G401 (cell line): Measurements from ENCODE around the gene TMEM151B. TPM values are rescaled to one million over a fixed set of nuclear protein-coding genes. Genes with fewer than 3 reads are reported as not detected.
A peak's percentile ranks its signal among the peaks of the same experiment; 100 is the strongest.
"Not testable (repeated sequence)": the region's sequence is repeated elsewhere in the genome, so short reads cannot be mapped to it uniquely, and the experiment has no call there.

ENCODE experiments used
- DNase-seq: peaks from one replicate; pipeline ENCODE4 v3.0.0-alpha.2; 2015; ENCODE audit warnings: low spot score
- in situ Hi-C: cut with HindIII; loops from 2 replicates; pipeline ENCODE4 v1.10.0; 2016; ENCODE audit warnings: low sequenced_read_pairs, mixed read lengths
- total RNA-seq: library from RNA; depleted of rRNA; stranded (reverse); fragments of >200 nt; shearing (Covaris generic); gene quantifications from 2 replicates; pipeline ENCODE4 v1.2.3, GENCODE V29; 2014; rRNA removed

The TMEM151B gene
- total RNA-seq, 1 experiment from 2014 or later = 14.6 TPM

- in situ Hi-C loops = loop anchor here (5.0 kb wide), 1 partner anchor 82 kb away; the partner anchor contains the start of gene SLC35B2
- no peak for DNase-seq
These were observed 69.1 kb downstream of the TMEM151B start for GRCh38 chr6:44339301-44339700.

- in situ Hi-C loops = loop anchor here (5.0 kb wide), 1 partner anchor 83 kb away; the partner anchor contains the start of gene SLC35B2
- DNase-seq = no peak
These were observed 69.7 kb downstream of the TMEM151B start for GRCh38 chr6:44339763-44340625.

- DNase-seq = no peak
- in situ Hi-C loops = no loop called here
These were observed 71.0 kb downstream of the TMEM151B start for GRCh38 chr6:44341095-44341890.

- no peak for DNase-seq
These were observed 71.8 kb downstream of the TMEM151B start for GRCh38 chr6:44342052-44342451.

GRCh38 chr6:44342489-44342888 lies 72.2 kb downstream of the TMEM151B start, which contains the start of gene SPATS1:
TSS of gene SPATS1 (plus strand) at chr6:44342650. CDS start at chr6:44343096, 446 bp downstream.
- DNase-seq = peak; percentile 3
- in situ Hi-C loops = no loop called here

More at GRCh38 chr6:44342052-44342451, 71.8 kb downstream of the TMEM151B start:
- in situ Hi-C loops = no loop called here

GRCh38 chr6:44346818-44347217 lies 76.6 kb downstream of the TMEM151B start:
- in situ Hi-C loops, DNase-seq: not testable (repeated sequence)

DNA sequence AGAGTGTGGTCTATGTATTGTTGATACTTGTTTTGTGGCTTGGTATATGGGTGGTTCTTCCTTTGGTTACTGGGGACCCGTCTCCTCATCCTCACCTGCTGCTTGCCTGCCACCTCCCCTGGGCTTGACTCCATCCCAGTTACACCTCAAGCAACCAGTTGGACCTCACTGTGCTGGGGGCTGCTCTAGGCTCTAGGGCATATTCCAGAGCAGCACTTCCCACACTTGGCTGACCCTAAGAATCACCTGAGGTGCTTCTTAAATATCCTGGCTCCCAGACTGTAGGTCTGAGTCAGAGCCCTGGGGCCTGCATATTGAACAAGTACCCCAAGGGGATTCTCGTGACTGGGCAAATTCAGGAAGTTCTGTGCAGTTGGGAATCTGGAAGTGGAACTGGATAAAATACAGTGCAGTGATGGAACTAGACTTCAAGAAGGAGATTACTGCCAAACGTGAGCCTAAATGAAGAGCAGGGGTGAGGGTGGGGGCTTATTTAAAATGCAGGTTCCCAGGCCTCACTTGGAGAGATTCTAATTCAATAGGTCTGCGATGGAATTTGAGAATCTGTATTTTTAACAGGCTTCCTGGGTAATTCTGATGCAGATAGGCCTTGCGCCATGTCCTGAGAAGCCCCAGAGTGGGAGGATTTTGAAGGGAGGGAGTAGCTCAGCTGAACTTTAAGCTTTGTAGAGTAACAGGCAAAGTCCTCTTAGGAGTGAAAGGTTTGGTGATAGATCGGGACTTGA lies 79.8 kb downstream of the TMEM151B start:
- in situ Hi-C loops = no loop called here
- no peak for DNase-seq

- DNase-seq, in situ Hi-C loops: not testable (repeated sequence)
These were observed 80.4 kb downstream of the TMEM151B start for GRCh38 chr6:44350650-44350994.

DNA sequence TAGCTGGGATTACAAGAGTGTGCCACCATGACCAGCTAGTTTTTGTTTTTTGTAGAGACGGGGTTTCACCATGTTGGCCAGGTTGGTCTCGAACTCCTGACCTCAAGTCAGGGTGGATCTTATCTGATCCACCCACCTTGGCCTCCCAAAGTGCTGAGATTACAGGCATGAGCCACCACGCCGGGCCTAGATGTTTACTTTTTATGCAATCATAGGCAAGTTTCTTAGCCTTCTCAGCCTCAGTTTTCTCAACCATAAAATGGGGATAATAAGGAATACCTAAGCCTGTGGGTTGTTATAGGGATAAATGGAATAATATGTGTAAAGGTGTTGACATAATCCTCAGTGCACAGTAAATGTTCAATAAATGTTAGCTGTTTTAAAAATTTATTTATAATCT lies 82.0 kb downstream of the TMEM151B start:
- in situ Hi-C loops = no loop called here
- DNase-seq = no peak

DNA sequence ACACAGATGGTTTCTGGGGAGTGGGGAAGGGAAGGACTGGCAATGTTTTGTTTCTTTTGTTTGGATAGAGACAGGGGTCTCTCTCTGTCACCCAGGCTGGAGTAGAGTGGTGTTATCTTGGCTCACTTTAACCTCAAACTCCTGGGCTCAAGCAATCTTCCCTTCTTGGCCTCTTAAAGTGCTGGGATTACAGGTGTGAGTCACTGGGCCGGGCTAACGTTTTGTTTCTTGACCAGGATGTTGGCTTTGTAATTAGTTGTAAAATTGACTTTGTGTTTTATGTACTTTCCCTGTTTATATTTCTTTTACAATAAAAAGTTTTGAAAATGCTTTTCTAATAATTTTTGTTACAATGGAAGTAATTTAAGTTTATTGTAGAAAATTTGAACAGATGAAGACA lies 83.1 kb downstream of the TMEM151B start:
- in situ Hi-C loops = no loop called here
- DNase-seq = no peak

- in situ Hi-C loops = no loop called here
These were observed 85.4 kb downstream of the TMEM151B start for GRCh38 chr6:44355640-44356039.

GRCh38 chr6:44356487-44356886 lies 86.2 kb downstream of the TMEM151B start:
- in situ Hi-C loops = no loop called here

More at GRCh38 chr6:44355640-44356039, 85.4 kb downstream of the TMEM151B start:
- DNase-seq = no peak

More at GRCh38 chr6:44356487-44356886, 86.2 kb downstream of the TMEM151B start:
- no peak for DNase-seq

Other genes with a start within 250 kb of the TMEM151B start
- gene MRPL14, start 143.0 kb upstream of the TMEM151B start, total RNA-seq = 76.4 and 82.1 TPM in 2 replicates
- gene TMEM63B, start 142.9 kb upstream of the TMEM151B start, total RNA-seq = 7.3 and 10.0 TPM in 2 replicates
- gene CAPN11, start 111.6 kb upstream of the TMEM151B start, total RNA-seq = not detected in 2 replicates
- gene MYMX, start 53.5 kb upstream of the TMEM151B start, total RNA-seq = 0.43 and 8.3 TPM in 2 replicates
- 40.1 and 46.1 TPM in 2 replicates for gene SLC29A1, start 46.9 kb upstream of the TMEM151B start, total RNA-seq
- gene HSP90AB1, start 23.3 kb upstream of the TMEM151B start, total RNA-seq = 1,050 and 1,370 TPM in 2 replicates
- 73.4 and 80.4 TPM in 2 replicates for gene SLC35B2, start 12.9 kb upstream of the TMEM151B start, total RNA-seq
- 27.7 and 58.6 TPM in 2 replicates for gene NFKBIE, start 4.9 kb upstream of the TMEM151B start, total RNA-seq
- gene AARS2, start 42.9 kb downstream of the TMEM151B start, total RNA-seq = 33.8 and 41.5 TPM in 2 replicates
- 8.4 and 10.1 TPM in 2 replicates for gene SPATS1, start 72.2 kb downstream of the TMEM151B start, total RNA-seq
- 18.6 and 32.5 TPM in 2 replicates for gene CDC5L, start 117.3 kb downstream of the TMEM151B start, total RNA-seq